HL-60/S4 treated with phorbol 12-myristate 13-acetate at 8.2 ng/mL for 4 days and 3 days (cell line): ENCODE data around the gene ALKBH6.
"Not testable (repeated sequence)": the region's sequence is repeated elsewhere in the genome, so short reads cannot be mapped to it uniquely, and the experiment has no call there.

Experiments used
- in situ Hi-C: fragments of 300-500 bp; cut with MboI; formaldehyde crosslinking; loops from 2 replicates; pipeline ENCODE4 v1.15.0; 2022; ENCODE audit warnings: low sequenced_read_pairs

Gene ALKBH6

DNA sequence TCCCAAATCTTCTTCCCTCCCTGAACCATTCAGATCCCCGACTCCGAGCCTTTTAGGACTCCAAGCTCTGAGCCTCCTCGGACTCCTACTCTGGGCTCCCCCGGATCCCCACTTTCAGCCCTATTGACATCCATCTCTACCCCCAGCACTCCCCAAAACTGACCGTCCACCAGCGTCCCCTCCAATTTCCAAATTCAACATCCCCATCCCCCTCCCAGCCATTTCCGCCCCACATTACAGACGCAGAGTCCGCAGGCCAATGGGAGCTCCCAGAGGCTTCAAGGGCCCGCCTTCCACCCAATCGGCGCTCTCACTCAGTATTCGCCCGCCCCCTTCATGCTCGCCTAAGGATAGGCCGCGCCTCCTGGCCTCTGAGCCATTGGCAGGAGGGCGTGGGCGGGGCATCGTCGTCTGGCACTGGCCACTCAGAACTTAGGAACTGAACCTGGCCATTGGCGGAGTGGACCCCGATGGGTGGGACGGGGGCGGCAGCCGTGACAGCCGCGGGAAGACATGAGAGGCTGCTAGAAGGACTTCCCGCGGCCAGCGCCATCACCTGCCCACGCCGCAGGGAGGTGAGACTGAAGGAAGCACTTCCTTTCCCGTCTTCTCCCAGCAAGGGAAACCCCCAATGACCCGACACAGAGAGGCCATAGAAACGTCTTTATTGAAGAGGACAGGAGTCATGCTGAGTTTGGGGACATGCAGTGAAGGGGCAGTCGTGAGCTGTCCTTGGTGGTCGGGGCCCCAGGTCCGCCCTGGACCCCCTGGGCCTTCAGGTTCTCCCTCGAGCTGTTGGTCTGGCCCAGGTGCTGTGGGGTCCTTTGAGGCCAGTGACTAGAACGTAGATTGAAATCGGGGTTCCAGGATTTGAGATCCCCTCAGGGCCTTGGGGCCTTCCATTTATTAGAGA lies at the start of gene ALKBH6:
ALKBH6 (minus strand) TSS at position 202 of the 913 bp plus-strand sequence. CDS start 816 bp downstream, outside the sequence.
- in situ Hi-C loops, result no loop called here

DNA sequence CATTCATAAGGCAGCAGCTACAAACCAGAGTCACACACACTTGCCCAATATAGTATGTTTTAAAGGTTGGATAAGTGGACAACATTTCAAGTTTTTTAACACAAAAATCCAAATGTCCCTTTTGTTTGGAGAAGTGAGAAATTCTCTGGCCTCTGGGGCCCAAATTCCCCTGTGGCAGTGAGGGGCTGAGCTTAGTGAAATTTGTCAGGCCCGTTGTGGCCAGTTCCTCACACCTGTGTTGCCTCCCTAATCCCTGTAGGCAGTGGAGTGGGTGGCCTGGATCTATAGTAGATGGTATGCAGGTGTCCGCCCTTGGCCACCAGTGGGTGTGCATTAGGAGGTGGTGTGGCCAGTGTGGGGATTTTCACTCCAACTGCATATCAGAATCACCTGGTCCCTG lies 47.4 kb upstream of the ALKBH6 start:
- in situ Hi-C loops, result no loop called here

DNA sequence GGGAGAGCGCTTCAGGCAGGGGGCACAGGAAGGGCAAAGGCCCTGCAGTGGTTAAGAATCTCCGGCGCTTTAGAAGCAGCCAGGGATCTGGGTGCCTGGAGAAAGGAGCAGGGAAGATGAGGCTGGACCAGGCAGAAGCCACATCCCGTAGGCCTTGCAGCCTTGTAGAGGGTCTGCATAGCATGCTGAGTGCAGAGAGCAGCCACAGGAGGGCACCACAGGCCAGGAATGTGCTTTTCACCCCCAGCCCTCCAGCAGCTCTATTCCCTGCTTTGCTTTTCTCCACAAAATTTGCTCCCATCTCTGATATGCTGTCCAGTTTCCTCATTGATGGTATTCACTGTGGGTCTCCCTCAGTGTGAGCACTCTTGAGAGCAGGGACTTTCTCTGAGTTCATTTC lies 46.4 kb upstream of the ALKBH6 start:
- in situ Hi-C loops, result no loop called here

DNA sequence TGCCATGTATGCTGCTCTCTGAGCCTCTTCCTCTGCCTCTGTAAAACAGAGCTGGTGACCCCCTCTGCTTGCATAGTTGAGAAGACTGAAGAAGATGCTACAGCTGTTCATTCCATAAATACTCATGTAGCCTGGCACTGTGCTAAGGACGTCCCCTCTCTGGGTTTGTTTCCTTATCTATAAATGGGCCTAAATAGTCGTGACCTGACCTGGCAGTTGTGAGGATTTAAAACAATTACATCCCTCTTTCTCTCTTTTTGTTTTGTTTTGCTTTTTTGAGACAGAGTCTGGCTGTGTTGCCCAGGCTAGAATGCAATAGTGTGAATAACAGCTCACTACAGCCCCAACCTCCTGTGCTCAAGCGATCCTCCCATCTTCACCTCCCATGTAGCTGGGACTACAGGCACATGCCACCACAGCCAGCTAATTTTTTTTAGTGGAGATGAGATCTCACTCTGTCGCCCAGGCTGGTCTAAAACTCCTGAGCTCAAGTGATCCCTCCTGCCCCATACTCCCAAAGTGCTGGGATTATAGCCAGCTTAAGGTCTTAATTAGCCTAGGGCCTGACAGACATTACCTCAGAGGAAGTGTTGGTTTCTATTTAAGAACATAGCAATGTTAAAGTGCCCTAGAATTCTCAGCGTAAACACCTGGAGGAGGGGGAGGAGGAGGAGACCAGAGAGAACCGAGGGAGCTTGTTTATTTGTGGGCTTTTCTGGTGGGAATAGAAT lies 45.3 kb upstream of the ALKBH6 start:
- in situ Hi-C loops, result no loop called here

DNA sequence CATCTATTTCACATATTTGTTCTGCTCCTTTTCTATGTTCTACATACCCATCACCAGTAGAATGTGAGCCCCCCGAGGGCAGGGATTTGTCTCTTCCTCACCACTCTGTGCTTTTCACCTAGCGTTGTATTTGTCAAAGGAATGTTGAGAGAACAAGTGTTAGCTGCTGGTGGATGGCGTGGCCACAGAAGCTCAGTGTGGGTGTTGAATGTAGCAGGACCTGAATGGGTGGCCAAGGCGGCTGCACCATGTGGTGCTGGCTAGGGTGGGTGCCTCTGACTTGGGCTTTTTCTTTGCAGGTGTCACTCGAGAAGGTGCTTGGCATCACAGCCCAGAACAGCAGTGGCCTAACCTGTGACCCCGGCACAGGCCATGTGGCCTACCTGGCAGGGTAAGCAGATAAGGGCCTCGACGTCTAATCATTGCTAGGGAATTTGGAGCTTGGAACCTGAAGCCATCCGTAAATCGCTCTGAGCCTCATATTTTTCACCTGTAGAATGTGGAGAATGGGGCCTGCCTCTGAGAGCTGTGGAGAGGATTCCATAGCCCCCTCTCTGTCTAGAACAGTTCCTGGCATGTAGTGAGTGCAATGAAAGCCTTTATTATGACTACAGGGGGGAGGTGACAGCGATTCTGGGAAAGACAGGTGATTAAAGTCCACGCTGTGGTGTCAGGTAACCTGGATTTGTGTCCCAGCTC lies 44.6 kb upstream of the ALKBH6 start:
- in situ Hi-C loops, result no loop called here

DNA sequence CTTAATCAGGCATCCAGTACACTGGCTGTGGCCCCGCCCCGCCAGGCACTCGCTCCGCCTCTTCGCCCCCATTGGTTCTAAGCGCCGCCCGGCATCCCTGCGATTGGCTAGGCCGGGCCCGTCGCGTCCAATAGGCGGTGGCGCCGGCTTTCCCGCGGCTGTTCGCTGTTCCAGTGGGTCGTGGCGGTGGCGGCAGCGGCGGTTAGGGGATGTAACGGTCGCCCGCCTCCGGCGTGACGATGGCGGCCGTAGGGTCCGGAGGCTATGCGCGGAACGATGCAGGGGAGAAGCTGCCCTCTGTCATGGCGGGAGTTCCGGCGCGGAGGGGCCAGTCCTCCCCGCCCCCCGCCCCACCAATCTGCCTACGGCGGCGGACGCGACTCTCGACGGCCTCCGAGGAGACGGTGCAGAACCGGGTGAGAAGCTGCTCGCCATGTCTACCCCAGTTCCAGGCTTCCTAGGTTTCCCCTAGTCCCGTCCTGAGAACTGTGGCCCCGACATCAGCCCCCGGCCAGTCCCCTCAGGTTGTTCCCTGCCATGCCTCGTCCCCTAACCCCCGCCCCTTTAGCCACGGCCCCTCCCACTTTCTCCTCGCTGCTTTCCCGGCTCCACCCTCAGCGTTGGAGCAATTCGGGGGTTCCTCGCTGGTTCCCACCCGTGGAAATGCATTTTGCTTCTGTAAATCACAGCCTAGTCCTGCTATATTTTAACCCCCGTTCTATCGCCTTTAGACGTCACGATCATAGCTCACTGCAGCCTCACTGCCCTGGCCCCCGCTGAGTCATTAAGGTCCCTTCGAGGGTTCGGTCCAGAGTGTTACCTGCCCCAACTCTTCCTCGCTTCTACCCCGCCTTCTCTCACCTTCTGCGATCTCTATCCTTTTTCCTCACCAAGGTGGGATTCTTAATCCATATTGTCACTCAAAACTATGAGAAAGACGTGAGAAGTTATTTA lies 41.0 kb upstream of the ALKBH6 start, which contains the start of gene WDR62:
WDR62 (plus strand) TSS at position 165 of the 954 bp plus-strand sequence; CDS start at position 240, 75 bp downstream.
- in situ Hi-C loops, result no loop called here

DNA sequence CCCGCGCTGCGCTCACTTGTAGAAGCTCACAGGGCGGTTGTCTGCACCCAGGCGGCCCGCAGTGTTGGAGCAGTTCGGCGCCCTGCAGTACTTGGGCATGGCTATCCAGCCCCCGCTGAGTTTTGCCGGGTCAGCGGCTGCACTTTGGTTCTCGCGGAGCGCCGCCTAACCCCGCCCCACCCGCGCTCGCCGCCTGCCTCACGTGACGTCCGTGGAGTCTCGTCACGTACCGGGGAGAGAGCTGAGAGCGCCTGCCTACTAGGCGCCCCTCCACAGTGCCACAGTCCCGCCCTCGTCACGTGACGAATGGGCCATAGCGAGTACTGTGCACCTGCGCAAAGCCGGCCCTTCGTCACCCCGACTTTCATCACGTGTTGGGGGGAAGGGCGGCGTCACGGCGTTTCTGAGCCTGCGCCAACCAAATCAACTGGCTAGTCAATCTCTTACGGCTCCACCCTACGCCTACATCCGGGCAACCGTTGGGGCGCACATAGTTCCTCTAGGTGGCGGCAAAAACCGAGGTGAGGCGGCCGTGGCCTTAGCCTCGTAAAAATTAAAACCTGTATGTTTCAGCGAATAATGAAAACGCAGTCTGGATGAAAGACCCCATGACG lies 40.2 kb upstream of the ALKBH6 start, which contains the start of gene THAP8:
THAP8 (minus strand) TSS at position 167 of the 614 bp plus-strand sequence; CDS start at position 99, 68 bp downstream.
- in situ Hi-C loops, result no loop called here

DNA sequence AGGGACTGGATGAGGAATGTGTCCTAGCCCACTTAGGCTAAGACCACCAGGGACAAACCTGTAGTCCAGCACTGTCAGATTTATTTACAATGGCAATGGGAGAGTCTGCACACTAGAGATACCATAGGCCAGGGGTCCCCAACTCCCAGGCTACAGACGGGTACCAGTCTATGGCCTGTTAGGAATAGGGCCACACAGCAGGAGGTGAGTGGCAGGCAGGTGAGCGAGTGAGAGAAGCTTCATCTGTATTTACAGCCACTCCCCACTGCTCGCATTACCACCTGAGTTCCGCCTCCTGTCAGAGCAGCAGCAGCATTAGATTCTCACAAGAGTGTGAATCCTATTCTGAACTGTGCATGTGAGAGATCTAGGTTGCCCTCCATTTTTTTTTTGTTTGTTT lies 37.6 kb upstream of the ALKBH6 start:
- in situ Hi-C loops, result no loop called here

DNA sequence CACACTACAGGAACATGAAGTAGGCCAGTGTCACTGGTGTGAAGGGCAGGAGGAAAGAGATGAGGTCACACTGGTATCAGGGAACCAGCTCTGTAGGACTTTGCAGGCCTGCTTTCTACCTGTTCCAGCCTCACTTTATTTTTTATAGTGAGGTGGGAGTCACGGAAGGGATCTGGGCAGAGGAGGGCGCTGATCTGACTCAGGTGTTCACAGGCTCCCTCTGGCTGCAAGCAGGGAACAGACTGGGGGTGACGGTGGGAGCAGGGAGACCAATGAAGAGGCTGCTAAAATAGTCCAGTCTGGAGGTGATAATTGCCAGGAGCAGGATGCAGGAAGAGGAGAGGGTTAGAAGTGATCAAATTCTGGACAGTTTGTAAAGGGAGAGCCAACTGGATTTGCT lies 37.2 kb upstream of the ALKBH6 start:
- in situ Hi-C loops, result no loop called here

DNA sequence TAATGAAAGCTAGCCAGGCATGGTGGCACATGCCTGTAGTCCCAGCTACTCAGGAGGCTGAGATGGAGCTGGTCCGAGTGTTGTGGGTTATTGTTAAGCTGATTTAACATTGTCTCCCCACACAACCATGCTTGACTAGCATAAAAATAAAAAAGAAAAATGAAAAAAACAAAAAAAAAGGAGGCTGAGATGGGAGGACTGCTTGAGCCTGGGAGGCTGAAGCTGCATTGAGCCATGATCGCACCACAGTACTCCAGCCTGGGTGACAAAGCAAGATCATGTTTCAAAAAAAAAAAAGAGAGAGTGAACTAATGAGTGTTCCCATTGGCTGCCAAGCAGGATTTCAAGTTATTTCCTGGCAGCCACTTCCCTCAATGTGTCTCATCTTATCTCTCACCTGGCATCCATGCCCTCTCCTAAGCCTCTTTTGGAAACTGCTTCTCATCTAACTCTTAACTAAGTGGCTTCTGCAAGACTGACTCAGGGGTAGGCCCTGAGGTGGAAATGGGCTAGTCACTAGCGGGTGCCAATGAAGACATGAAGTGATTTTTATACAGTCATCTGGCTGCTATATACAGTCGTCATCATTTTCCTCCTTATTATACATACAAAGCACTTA lies 35.2 kb upstream of the ALKBH6 start:
- in situ Hi-C loops, result no loop called here

DNA sequence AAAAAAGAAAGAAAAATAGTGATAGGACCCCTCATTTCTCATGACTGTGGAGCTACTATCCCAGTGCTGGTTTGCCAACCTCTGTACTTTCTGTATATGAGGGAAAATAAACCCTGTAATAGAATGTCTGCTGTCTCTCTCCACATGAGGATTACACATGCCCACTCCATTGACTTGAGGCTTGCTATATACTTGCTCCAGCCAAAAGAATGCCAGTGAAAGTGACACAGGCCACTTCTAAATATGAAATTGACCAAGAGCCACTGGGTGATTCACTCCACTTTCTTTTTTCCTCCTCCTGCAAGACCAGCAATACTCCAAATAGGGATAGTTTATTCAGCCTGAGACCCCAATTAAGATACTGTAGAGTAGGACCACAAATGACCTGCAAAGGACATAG lies 33.8 kb upstream of the ALKBH6 start:
- in situ Hi-C loops, result no loop called here

DNA sequence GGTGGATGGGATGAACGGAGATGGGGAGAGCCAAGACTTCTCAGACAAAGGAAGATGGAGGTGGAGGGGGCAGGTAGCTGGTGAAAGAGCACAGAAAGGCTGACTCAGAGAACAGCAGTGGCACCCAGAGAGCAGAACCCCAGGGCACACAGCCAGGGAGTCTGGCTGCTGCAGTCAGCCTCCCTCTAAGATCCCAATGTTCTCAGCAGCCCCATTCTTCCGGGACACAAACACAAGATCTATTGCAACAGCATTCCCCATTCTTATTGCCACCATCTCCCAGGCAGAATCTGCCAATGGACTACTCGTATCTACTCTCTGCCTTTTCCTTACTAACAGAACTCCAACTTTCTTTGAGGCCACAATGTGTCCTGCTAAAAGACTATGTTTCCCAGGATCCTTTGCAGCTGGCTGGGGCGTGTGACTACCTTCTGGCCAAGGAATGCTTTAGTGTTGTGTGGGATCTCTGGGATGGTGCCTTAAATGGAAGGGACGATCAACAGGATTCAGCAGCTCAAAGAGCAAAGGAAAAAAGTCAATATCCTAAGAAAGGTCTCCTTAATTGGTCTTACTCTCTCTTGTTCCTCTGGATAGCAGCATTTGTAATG lies 32.5 kb upstream of the ALKBH6 start:
- in situ Hi-C loops, result no loop called here

DNA sequence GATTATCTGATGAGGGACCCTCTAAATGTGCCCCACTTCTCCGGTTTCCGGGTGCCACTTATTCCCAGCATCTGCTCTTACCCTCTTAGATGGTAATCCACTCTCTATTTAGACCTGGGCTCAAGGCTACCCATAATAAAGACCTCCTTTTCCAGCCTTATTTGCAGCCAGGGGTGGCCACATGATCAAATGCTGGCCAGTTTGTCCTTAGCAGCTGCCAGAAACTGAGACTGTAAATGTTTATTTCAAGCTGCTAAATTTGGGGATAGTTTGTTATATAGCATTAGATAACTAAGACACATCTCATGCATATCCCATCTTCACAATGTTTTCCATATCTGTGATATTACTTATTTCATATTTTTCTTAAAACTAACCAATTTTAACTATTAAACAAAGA lies 29.9 kb upstream of the ALKBH6 start:
- in situ Hi-C loops, result no loop called here

DNA sequence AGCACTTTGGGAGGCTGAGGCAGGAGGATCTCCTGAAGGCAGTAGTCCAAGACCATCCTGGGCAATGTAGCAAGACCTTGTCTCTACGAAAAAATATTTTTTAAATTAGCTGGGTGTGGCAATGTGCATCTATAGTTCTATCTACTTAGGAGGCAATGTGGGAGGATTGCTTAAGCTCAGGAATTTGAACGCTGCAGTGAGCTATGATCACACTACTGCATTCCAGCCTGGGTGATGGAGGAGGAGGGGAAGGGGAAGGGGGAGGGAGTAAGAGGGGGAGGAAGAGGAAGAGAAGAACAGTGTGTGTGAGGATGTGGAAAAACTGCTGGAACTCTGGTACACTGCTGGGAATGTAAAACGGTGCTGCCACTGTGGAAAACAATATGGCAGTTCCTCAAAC lies 27.8 kb upstream of the ALKBH6 start:
- in situ Hi-C loops, result no loop called here

DNA sequence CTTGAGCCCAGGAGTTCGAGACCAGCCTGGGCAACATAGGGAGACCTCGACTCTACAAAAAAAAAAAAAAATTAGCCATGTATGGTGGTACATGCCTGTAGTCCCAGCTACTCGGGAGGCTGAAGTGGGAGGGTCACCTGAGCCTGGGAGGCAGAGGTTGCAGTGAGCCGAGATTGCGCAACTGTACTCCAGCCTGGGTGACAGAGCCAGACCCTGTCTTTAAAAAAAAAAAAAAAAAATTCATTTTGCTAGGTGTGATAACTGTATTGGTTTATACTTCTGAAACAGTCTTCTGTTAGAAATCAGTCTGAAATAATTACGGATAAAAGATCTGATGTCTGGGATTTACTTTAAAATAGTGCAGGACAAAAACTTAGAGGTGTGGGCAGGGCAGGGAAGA lies 27.1 kb upstream of the ALKBH6 start:
- in situ Hi-C loops, result not testable (repeated sequence)

DNA sequence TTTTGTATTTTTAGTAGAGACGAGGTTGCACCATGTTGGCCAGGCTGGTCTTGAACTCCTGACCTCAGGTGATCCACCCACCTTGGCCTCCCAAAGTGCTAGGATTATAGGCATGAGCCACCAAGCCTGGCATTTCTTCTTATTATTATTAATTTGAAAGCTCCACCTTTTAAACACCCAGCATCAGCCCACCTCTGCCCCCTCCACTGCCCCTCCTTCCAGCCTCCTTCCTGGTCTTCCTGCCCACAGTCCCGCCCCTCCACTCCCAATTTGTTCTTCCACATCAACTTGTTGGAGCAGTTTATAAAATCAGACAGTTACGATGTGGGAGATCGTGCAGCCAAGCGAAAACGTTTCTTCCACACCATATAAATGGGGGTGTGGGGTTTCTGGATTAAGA lies 26.5 kb upstream of the ALKBH6 start:
- in situ Hi-C loops, result no loop called here

DNA sequence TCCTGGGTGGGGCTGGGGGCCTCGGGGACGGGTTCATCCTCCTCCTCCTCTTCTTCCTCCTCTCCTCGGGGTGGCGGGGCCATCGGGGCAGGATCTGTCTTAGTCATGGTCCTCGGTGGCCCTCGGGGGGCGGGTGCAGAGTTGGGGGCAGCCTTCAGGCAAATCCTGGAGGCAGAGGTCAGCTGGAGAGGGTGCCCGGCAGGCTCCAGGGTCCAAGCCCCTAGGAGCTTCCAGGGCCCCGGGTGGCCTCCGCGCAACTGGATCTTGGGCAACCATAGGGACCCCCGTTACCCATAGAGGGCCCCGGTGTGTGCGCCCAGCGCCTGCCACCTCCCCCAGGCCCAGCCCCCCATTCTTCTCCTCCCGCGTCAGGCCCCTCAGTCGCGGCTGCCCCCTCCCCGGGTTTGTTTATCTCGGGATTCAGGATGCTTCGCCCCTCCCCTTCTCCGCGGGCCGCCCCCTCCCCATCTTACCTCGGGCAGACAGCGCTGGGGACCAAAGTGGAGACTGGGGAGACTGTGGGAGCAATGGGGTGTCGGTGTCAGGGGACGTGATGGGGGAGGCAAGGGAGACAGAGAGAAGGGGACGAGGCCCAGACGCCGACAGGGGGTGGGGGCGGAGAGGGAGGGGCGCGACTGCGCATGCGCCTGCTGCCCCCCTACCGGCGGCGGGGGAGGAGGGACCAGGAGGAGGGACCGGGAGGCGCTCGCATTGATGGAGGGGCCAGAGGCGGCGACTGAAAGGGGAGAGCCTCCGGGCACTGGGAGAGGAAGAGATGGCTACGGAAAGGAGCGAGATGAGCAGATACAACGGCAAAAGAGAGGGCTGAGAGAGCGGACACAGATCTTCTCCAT lies 18.5 kb upstream of the ALKBH6 start, which contains the start of gene CLIP3:
CLIP3 (minus strand) TSS at position 623 of the 854 bp plus-strand sequence; CDS start at position 107, 516 bp downstream.
- in situ Hi-C loops, result no loop called here

DNA sequence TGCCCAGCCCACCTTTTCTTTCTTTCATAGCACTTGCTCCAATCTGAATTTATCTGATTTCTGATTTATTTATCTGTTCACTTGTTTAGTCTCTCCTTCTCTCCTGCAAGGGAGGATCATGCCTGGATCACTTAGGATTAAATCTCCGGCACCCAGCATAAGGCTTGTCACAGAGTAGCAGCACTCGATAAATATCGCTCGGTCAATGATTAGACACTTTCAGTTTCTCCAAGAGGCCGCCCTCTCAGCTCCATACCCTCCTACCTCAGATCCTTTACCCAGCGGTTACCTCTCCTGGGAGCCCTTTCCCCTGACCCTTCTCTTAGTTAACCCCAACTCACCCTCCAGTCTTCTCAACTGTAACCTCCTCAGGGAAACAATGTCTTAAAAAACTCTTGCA lies 17.3 kb upstream of the ALKBH6 start:
- in situ Hi-C loops, result no loop called here
